IPS DF 4.7 (cell line): ENCODE results near the gene SLC35E1.
A peak's percentile ranks its signal among the peaks of the same experiment; 100 is the strongest.

Experiments used
- DNase-seq: peaks from one replicate; pipeline ENCODE4 v3.0.0-alpha.2; 2013; ENCODE audit warnings: low spot score; ENCODE audit errors: extremely low read depth

Gene SLC35E1

GRCh38 chr19:16572332-16573211 lies at the start of gene SLC35E1:
SLC35E1 (minus strand) TSS chr19:16572415; CDS start chr19:16572364, 51 bp downstream.
- peak; percentile 72 for DNase-seq

- no peak for DNase-seq
These were observed 49.1 kb upstream of the SLC35E1 start for GRCh38 chr19:16621165-16621800.

DNA sequence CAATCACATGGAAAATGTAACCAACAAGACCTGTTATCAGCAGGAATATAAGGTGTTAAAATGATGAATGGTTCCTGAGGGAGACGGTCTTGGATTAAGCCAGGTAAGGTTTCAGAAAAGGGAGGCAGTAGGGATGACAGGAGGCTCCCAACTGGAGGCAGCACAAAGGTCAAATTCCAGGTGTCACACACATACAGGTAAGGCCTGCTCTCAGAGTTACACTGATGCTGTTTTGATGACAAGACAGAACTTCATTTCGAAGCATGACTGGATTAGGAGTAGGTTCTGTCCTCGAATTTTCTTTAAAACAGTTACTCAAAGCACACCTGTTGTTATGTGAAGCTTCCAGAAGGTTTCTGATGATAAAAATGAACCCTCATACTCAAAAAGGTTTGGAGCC lies 48.4 kb upstream of the SLC35E1 start:
- DNase-seq = no peak

- no peak for DNase-seq
These were observed 47.8 kb upstream of the SLC35E1 start for GRCh38 chr19:16620018-16620417.

DNA sequence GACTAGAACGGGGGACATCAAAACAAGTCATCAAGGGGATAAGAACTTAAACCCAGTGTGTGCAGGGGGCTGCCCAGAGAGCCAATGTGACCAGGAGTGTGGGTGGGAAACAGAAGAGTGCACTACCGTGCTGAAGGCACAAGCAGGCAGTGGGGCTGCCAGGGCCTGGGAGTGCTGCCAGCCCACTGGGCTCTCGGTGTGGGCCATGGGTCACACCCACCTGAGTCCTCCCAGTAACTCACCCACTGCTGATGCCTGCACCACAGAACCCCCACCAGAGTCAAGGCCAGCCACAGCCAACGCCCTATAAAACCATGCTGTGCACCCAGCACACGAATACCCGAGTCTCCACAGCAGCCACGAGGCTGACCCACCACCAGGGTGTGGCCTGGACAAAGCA lies 47.2 kb upstream of the SLC35E1 start:
- no peak for DNase-seq

GRCh38 chr19:16618248-16618647 lies 46.0 kb upstream of the SLC35E1 start:
- DNase-seq = no peak

DNA sequence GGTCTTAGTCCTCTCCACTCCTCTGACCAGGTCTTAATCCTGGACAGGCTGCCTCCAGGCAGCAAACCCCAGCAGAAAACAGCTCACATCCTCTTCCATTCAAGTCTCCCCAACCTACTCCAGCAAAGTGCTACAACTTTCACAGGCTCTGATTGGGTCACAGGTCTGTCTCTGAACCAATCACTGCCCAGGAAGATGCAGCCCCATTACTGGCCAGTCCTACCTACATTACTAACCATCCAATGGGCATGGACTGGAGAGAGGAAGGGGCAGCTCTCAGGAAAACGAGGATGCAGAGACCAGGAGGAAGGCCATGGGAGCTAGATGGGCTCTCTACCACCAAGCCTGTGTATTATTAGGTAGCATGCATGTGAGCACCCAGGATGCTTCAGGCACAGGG lies 43.6 kb upstream of the SLC35E1 start:
- no peak for DNase-seq

DNA sequence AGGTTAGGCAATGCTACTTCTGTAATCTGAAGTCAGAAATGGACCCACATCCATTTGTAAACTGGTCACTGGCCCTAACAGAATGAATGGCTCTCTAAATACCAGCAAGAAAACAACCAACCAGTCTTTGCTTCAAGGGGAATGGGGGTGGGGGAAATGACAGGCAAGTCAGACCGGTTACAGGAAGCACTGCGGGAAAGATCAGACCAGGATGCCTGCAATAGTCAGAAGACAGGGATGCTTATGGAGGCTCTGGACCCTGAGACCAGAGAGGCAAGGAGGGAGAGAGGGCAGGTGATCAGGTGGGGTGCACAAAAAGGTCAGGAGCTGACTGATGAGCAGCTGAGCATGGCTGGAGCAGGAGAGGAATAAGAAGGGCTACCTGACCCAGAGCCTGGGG lies 42.7 kb upstream of the SLC35E1 start:
- DNase-seq = no peak

DNA sequence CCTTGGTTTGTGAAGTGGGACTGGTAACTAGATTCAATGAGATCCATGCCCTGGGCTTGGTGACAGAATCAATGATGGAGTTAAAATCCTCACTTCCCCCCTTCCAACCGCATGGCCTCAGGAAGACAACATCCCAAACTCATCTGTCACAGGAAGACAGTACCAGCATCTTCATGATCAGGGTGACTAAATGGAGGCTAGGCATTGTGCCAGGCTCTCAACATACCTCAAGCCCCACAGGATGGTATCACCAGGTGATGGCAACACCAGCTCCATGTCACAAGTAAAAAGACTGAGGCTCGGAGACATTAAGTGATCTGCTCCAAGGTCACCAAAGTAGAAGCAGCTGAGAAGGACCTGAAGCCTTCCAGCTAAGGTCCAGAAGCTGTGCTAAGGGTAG lies 41.6 kb upstream of the SLC35E1 start:
- DNase-seq = no peak

DNA sequence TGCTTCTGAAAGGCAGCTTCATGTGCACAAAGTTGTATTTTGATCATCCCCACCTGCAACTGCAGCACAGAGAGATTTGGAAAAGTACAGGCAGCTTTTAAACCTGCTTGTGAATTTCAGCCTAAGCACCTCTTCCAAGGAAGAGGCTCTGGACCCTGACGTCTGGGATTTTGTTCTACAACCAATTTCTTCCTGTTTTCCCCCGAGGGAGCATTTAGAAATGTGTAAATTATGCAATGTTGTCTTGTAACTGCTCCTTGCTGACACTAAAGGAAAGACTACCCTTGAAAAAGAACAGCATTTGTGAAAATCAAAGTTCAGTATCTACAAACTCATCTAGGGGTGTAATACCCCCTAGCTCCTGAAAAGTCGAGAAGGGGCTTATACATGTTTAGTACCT lies 40.4 kb upstream of the SLC35E1 start:
- no peak for DNase-seq

- DNase-seq = no peak
These were observed 38.9 kb upstream of the SLC35E1 start for GRCh38 chr19:16611121-16611520.

DNA sequence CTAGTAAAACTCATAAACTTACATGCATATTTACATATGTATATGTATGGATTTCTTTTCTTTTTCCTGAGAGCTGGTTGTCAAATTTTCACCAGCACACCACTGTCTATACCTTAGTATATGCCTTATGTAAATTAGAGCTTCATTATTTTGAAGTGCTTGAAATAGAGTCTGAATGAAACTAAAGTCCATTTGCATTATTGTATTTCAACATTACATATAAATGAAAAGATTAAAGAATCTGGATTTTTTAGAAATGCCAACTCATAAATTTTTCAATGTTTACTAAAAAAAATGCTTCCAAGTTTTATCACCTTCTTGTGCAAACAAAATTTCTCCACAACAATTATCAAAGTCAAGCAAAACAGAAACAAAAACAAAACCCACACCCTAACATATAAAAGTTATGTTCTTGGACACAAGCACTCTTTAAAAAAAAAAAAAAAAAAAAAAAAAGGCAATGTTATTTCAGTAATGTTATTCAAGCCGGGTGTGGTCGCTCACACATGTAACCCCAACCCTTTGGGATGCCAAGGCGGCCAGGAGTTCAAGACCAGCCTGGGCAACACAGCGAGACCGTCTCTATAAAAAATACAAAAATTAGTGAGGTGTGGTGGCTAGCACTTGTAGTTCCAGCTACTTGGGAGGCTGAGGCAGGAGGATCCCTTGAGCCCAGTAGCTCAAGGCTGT lies 37.4 kb upstream of the SLC35E1 start:
- DNase-seq = no peak

- no peak for DNase-seq
These were observed 36.1 kb upstream of the SLC35E1 start for GRCh38 chr19:16608290-16608739.

DNA sequence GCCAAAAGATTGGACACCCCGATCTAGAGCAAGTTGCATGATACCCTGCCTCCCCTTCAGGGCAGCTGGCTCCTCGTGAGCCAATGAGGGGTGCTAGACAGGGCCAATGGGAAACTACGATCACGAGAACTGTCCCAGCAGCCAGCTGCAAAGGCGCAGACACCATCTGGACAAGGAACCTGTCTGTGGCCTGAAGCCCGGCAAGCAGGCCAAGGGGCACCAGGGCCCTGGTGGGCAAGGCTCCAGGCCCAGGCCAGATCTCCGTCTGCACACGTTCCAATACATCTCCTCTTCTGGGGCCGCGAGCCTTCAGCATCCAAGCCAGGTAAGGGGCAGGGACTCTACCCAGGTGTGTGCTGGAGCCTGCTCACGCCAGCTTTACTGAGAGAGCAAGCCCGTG lies 35.6 kb upstream of the SLC35E1 start:
- DNase-seq = no peak

DNA sequence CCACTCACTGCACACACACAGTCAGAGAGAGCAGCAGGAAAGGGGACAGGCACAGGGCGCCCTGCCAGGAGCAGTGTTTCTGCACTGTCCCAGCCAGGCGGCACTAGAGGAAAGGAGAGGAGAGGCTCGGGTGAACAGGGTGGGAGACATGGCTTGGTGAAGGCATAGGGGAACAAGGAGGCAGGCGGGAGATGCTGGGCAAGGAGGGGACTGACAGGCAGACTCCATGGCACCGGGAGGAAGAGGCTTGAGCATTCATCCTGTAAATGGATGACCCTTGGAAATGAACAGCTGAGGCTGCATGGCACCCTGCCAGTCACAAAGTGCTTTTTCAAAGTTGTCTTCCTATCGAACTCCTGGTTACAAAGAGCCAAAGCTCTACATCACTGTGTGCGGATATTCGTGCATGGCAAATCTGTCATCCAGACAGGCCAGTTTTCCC lies 33.4 kb upstream of the SLC35E1 start:
- DNase-seq = no peak

GRCh38 chr19:16605115-16605514 lies 32.9 kb upstream of the SLC35E1 start:
- DNase-seq = no peak

DNA sequence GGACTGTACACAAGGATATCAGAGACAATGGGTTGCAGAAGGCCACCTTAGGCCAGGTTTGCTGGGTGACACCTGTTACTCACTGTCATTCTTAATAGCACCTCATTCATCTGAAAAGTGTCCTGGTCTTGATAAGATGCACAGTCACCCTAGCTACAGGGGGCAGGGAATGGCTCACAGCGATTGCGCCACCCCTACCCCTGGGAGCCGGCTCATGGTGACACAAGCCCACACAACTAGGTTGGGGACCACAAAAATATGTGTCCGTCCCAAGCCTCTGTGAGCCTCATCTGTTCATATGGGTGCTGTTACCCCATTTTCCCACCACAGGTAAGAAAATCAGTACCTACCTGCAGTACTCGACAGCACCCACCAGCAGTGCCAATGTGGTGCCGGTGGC lies 32.4 kb upstream of the SLC35E1 start:
- DNase-seq = no peak

DNA sequence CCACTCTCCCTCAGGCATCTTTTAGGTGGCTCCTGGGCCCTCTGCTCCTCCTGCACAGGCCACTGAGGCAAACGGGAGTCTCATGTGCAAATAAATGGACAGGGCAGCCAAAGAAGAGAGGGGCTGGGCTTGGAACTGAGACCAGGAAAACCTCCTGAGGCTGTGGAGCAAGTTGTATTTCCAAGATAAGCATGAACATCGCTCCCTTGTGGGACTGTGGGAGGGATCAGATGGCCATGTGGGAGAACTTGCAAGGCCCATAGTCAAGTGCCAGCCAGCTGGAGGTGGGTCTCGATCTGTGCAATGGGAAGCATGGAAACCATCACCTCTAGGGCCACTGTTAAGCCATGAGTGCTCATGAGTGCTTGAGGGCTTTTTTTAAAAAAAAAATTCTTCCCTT lies 30.9 kb upstream of the SLC35E1 start:
- DNase-seq = no peak

DNA sequence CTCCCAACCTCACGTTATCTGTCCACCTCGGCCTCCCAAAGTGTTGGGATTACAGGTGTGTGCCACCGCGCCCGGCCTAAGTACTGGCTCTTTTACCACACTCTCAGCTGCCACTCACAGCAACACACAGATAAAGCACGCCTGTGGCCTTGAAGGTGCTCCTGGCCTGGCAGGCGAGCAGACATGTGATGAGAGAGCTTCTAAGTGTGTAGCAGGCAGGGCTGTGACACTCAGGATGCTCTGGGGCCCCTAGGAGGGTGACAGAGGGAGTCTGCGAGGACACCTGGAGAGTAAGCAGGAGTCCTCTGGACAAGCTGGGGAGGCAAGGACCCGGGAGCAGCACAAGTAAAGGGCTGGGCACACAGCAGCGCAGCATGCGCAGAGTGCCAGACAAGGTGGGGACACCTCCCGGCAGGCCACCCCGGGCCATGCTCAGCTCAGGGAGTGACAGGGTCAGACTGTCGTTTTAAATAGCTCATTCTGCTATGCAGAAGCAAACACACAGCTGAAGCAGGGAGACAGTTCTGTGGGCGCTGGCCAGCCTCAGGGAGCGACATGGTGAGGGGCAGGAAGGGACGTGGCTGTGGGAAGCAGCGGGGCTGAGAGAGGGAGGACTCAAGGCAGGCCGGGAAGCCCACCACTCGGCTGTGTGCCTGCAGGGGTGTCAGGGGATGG lies 29.3 kb upstream of the SLC35E1 start:
- DNase-seq = no peak

DNA sequence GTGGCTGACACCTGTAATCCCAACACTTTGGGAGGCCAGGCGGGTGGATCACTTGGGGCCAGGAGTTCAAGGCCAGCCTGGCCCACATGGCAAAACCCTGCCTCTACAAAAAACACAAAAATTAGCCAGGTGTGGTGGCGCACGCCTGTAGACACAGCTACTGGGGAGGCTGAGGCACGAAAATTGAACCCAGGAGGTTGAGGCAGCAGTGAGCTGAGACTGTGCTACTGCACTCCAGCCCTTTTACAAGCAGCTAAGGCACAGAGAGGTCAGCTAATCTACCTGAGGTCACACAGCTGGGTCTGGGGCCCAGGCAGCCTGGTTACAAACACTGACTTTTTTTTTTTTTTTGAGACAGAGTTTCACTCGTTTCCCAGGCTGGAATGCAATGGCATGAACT lies 28.6 kb upstream of the SLC35E1 start:
- no peak for DNase-seq

DNA sequence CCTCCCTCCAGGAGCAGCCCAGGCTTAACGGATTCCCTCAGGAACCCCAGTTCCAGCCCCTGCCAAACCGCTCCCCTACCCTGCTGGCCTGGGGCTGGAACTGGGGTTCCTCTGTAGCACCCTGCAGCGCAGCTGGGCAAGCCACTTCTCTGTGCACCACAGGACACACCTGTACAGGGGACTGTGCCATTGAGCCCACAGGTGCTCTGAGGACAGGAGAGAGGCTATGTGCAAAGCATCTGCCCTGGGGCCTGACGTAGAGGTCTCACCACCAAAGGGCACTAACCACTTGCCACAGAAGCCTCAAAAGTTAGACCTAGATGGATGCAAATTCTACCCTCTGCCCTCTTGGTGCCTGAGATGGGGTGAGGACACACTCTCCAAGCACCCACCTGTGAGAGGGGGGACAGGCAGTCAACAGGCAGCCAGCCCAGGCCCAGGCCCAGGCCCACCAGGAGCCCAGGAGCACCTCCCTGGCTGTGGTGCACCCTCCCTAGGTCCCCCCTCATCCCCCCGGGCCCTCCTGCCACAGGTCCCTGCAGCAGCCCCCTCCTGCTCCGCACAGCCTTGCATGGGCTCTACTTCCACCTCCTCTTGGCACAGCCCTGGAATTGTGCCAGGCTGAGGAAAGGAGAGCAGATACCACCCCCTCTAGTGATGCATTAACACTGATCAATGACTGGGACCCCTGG lies 27.6 kb upstream of the SLC35E1 start:
- no peak for DNase-seq
